Keratinocyte (primary cell): ENCODE measurements around the gene PFKP. TPM values are rescaled to one million over a fixed set of nuclear protein-coding genes. Genes with fewer than 3 reads are reported as not detected.

ENCODE experiments used
- DNase-seq: peaks from one replicate; pipeline ENCODE4 v3.0.0-alpha.2; 2011; ENCODE audit warnings: low read depth, missing footprints, low spot score
- FAIRE-seq: peaks from 2 replicates; lab custom pipeline; 2011; peaks lifted over from hg19 to GRCh38; lab: Jason Lieb, UNC
- H2AFZ ChIP-seq: 2 replicates; pipeline ENCODE4 v1.6.0; 2012; ENCODE audit warnings: low read length, control low read depth, inconsistent platforms; ENCODE audit not compliant: control insufficient read depth
- H3K27ac ChIP-seq: 2 replicates; pipeline ENCODE4 v1.5.1; 2011; ENCODE audit warnings: low read length; ENCODE audit not compliant: control insufficient read depth, insufficient read depth
- H3K27me3 ChIP-seq: 3 replicates; pipeline ENCODE4 v1.6.0; 2011; ENCODE audit warnings: low read length; ENCODE audit not compliant: control insufficient read depth, insufficient read depth; ENCODE audit errors: extremely low read depth
- H3K36me3 ChIP-seq, 2 experiments: 2 replicates in 1 of 2; 3 replicates in 1 of 2; pipeline ENCODE4 v1.5.1; 2011; ENCODE audit warnings: low read length in 2 of 2, mild to moderate bottlenecking in 1 of 2; ENCODE audit not compliant: control insufficient read depth in 2 of 2, insufficient read depth in 2 of 2; ENCODE audit errors: extremely low read depth in 1 of 2
- H3K4me1 ChIP-seq: 3 replicates; pipeline ENCODE4 v1.5.1; 2011; ENCODE audit warnings: low read length; ENCODE audit not compliant: control insufficient read depth, insufficient read depth; ENCODE audit errors: extremely low read depth
- H3K4me2 ChIP-seq: 3 replicates; pipeline ENCODE4 v1.6.0; 2011; ENCODE audit warnings: low read depth, low read length; ENCODE audit not compliant: control insufficient read depth, insufficient read depth; ENCODE audit errors: extremely low read depth
- H3K4me3 ChIP-seq, 3 experiments: fragments of 200-600 bp in 1 of 3; sonication (generic) in 1 of 3; 2 replicates in 2 of 3; 3 replicates in 1 of 3; pipeline ENCODE4 v1.5.1; 2011 to 2016; ENCODE audit warnings: low read length in 3 of 3, mild to moderate bottlenecking in 3 of 3, control low read depth in 2 of 3, inconsistent platforms in 1 of 3, low read depth in 1 of 3, mixed read lengths in 1 of 3, mixed run types in 1 of 3, moderate library complexity in 1 of 3; ENCODE audit not compliant: control insufficient read depth in 2 of 3, insufficient read depth in 2 of 3; ENCODE audit errors: extremely low read depth in 1 of 3
- H3K79me2 ChIP-seq: 2 replicates; pipeline ENCODE4 v1.6.0; 2012; ENCODE audit warnings: low read length; ENCODE audit not compliant: control insufficient read depth, insufficient read depth
- H3K9ac ChIP-seq: 3 replicates; pipeline ENCODE4 v1.6.0; 2011; ENCODE audit warnings: low read length; ENCODE audit not compliant: control insufficient read depth, insufficient read depth; ENCODE audit errors: extremely low read depth
- H3K9me1 ChIP-seq: 3 replicates; pipeline ENCODE4 v1.6.0; 2011; ENCODE audit warnings: low read length; ENCODE audit not compliant: control insufficient read depth, insufficient read depth; ENCODE audit errors: extremely low read depth
- H3K9me3 ChIP-seq: 2 replicates; pipeline ENCODE4 v1.5.1; 2012; ENCODE audit warnings: low read depth, low read length; ENCODE audit not compliant: control insufficient read depth
- H4K20me1 ChIP-seq: 3 replicates; pipeline ENCODE4 v1.6.0; 2011; ENCODE audit warnings: low read length; ENCODE audit not compliant: control insufficient read depth, insufficient read depth; ENCODE audit errors: extremely low read depth
- EZH2 ChIP-seq: IDR thresholded peaks from one replicate; pipeline ENCODE4 v1.6.1; 2012; ENCODE audit warnings: inconsistent platforms, mild to moderate bottlenecking, low read length, moderate library complexity
- dilution Hi-C: fragments of 300-500 bp; cut with MboI; formaldehyde crosslinking; loops from one replicate; pipeline ENCODE4 v1.7.0; 2020; ENCODE audit warnings: low sequenced_read_pairs; ENCODE audit not compliant: extremely low pct_ligation_motif_present
- polyA plus RNA-seq, 5 experiments: library from polyadenylated mRNA; depleted of rRNA in 3 of 5; stranded (reverse) in 3 of 5; stranded (forward) in 1 of 5; unstranded in 1 of 5; fragments of >200 nt; gene quantifications; 1 replicate in 1 of 5; 2 replicates in 3 of 5; 3 replicates in 1 of 5; pipeline versions ENCODE4 v1.2.1 to v1.2.3, GENCODE V29; 2011 to 2012; ENCODE audit warnings: missing spikeins in 2 of 5, low read depth in 1 of 5, low replicate concordance in 1 of 5
- TF ChIP-seq, protein P1 (sequence below), 3 experiments: IDR thresholded peaks in 1 of 3; conservative IDR thresholded peaks in 1 of 3; optimal IDR thresholded peaks in 1 of 3; 2 replicates in 2 of 3; 3 replicates in 1 of 3; pipeline versions ENCODE3 to v1.5.1; 2011; ENCODE audit warnings: low read length in 3 of 3, mild to moderate bottlenecking in 3 of 3, moderate library complexity in 2 of 3, control low read depth in 1 of 3, inconsistent platforms in 1 of 3; ENCODE audit not compliant: insufficient read depth in 2 of 3; ENCODE audit errors: extremely low read depth in 1 of 3

PFKP gene
- polyA plus RNA-seq, 1 donor (not counting 4 experiments of a cell fraction or from before 2014, with no cell fraction given), result 117 TPM

DNA sequence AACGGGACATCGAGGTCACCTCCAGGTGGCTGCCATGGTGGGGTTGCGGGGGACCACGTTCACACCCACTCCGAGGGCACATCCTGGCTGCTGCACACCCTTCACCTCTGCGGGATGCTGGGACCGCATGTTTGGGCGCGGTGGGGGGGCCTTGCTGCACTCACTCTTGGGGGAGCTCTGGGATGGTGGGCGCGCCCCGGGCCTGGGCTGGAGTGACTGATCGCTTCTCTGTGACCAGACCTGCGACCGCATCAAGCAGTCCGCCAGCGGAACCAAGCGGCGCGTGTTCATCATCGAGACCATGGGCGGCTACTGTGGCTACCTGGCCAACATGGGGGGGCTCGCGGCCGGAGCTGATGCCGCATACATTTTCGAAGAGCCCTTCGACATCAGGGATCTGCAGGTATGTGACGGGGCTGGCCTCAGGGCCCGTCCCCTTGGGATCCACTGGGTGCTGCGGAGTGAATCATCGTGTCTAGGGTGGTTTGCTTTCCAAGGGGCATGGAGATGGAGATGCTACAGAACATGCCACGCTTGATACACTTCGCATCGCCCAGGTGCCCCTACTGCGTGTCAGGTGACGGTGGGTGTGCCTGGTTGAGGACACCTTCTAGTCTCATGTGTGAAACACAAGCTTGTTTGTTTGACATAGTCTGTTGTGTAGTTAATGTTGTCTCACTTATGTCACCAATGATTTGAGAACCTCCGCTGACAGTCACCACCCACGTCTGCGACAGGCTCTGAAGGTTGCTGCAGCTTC, 62.4 kb downstream of the PFKP start:
- H3K9ac ChIP-seq, result no peak overlapping the region
- peaks cover 2% of the 10 kb centered on the region for H3K79me2 ChIP-seq
- H3K4me2 ChIP-seq, result no peak overlapping the region
- no peaks in the 10 kb centered on the region for H3K27me3 ChIP-seq
- TF ChIP-seq, protein P1, sequence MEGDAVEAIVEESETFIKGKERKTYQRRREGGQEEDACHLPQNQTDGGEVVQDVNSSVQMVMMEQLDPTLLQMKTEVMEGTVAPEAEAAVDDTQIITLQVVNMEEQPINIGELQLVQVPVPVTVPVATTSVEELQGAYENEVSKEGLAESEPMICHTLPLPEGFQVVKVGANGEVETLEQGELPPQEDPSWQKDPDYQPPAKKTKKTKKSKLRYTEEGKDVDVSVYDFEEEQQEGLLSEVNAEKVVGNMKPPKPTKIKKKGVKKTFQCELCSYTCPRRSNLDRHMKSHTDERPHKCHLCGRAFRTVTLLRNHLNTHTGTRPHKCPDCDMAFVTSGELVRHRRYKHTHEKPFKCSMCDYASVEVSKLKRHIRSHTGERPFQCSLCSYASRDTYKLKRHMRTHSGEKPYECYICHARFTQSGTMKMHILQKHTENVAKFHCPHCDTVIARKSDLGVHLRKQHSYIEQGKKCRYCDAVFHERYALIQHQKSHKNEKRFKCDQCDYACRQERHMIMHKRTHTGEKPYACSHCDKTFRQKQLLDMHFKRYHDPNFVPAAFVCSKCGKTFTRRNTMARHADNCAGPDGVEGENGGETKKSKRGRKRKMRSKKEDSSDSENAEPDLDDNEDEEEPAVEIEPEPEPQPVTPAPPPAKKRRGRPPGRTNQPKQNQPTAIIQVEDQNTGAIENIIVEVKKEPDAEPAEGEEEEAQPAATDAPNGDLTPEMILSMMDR (optimal IDR thresholded peaks at IDR 0.05 in 1 of 3, IDR thresholded peaks at IDR 0.05 in 1 of 3, conservative IDR thresholded peaks at IDR 0.05 in 1 of 3; ENCODE audit: extremely low read depth in 1 of 3, insufficient read depth in 2 of 3, low read length in 3 of 3), result no peak
- no peak for TF ChIP-seq EZH2
- H3K4me1 ChIP-seq, result peaks cover 15% of the 10 kb centered on the region
- no peak overlapping the region for H2AFZ ChIP-seq
- no peaks in the 10 kb centered on the region for H3K9me3 ChIP-seq
- FAIRE-seq (no peak), DNase-seq (no peak)
- dilution Hi-C loops, result no loop called here
- no peak overlapping the region for H3K27ac ChIP-seq
- no peaks in the 10 kb centered on the region for H4K20me1 ChIP-seq
- H3K36me3 ChIP-seq, result peaks cover 35 to 60% of the 10 kb centered on the region in 2 experiments
- H3K9me1 ChIP-seq, result peaks cover 3% of the 10 kb centered on the region
- H3K4me3 ChIP-seq, result no peak overlapping the region

DNA sequence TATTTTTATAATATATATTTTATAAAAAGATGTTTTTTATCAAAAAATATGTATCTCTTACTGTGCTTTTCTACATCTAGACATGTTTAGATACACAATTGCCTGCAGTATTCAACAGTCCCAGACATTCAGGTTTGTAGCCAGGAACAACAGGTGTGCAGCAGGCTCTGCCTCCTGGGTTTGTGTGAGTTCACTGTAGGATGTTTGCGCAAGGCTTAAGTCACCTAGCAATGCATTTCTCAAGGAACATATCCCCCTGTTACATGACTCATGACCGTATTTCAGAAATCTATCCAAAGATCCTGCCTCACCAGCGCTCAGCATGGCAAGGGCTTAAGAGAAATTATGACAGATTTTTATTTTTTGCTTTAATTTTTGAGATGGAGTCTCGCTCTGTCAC, 63.8 kb downstream of the PFKP start:
- FAIRE-seq (no peak), DNase-seq (no peak)
- H3K4me3 ChIP-seq, result no peak overlapping the region
- H3K9ac ChIP-seq, result no peak overlapping the region
- peaks cover 36 to 59% of the 10 kb centered on the region in 2 experiments for H3K36me3 ChIP-seq
- H3K9me1 ChIP-seq, result peaks cover 3% of the 10 kb centered on the region
- H2AFZ ChIP-seq, result no peak overlapping the region
- H3K4me2 ChIP-seq, result no peak overlapping the region
- dilution Hi-C loops, result no loop called here
- H3K79me2 ChIP-seq, result peaks cover 2% of the 10 kb centered on the region
- no peaks in the 10 kb centered on the region for H3K27me3 ChIP-seq
- H3K9me3 ChIP-seq, result no peaks in the 10 kb centered on the region
- peaks cover 15% of the 10 kb centered on the region for H3K4me1 ChIP-seq
- TF ChIP-seq, protein P1 (optimal IDR thresholded peaks at IDR 0.05 in 1 of 3, IDR thresholded peaks at IDR 0.05 in 1 of 3, conservative IDR thresholded peaks at IDR 0.05 in 1 of 3; ENCODE audit: extremely low read depth in 1 of 3, insufficient read depth in 2 of 3, low read length in 3 of 3), result no peak
- TF ChIP-seq EZH2, result no peak
- H3K27ac ChIP-seq, result no peak overlapping the region
- no peaks in the 10 kb centered on the region for H4K20me1 ChIP-seq
